OCI-LY1 (cell line): Measurements from ENCODE around the gene HLA-C.

ENCODE experiments used
- CTCF ChIP-seq: fragments of 200-600 bp; sonication (generic), shearing (Covaris generic); IDR thresholded peaks from 2 replicates; pipeline ENCODE4 v1.5.1; 2017; ENCODE audit warnings: mild to moderate bottlenecking, antibody characterized with exemption, low read length, moderate library complexity, mixed read lengths
- EZH2 ChIP-seq: fragments of 200-600 bp; sonication (generic), shearing (Covaris generic); IDR thresholded peaks from 2 replicates; pipeline ENCODE4 v1.8.0; 2017; ENCODE audit warnings: borderline replicate concordance, mixed run types, mild to moderate bottlenecking, antibody characterized with exemption, low read length, moderate library complexity, mixed read lengths

DNA sequence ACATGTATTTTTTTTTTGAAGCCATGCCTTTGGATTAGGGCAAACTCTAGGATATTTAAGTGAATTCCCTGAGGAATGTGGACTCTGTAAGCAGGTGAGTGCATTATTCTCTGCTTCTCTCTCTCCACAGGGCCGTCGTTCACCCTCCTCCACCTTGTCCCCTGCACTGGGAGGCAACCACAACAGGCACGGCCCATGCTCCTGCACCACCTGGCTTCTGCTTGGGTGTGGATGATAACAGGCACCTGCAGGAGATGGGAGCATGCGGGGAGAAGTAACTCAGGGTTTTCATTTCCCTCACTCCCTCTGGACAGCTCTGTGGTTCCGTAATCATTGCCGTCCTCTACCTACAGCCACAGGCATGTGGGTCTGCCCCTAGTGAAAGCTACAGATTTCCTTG lies 43.4 kb downstream of the HLA-C start:
- TF ChIP-seq CTCF, result no peak
- TF ChIP-seq EZH2, result no peak
